Measurements from ENCODE around the gene SERPINB8.

The SERPINB8 gene

DNA sequence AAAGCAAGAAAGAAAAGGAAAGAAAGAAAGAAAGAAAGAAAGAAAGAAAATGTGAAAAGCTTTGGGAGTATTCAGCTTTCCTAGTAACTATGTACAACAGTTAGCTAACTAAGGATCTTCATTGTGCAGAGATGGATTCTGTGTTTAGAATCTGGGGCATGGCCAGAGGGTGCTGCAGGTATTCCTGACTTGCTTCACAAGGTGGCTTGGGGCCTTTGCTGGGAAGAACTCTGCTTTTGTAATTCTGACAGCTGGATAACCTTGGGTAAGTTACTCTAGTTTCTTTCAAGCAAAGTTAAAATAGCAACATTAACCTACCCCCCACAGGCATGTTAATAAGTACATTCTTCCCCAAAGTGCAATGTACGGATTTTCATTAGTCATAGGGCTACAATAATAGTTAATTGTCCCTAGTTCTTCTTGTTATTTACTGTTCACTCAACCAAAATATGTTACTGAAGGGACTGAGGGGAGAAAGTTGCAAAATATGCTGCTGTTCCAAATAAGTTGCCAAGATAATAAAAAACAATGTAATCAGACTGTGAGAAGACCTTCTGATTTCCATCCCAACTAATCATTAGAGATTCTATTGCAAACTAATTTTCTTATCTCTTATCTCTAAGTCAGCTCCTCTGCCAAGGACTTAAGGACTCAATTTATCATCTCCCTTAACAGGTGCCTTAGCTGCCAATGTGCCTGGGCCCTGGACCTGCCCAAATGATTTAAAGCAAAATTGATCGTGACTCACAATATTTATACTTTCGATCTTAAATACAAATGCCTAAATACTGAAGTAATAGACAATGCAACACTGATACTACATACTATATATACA, 50.3 kb downstream of the SERPINB8 start:
- TF ChIP-seq, protein P1, sequence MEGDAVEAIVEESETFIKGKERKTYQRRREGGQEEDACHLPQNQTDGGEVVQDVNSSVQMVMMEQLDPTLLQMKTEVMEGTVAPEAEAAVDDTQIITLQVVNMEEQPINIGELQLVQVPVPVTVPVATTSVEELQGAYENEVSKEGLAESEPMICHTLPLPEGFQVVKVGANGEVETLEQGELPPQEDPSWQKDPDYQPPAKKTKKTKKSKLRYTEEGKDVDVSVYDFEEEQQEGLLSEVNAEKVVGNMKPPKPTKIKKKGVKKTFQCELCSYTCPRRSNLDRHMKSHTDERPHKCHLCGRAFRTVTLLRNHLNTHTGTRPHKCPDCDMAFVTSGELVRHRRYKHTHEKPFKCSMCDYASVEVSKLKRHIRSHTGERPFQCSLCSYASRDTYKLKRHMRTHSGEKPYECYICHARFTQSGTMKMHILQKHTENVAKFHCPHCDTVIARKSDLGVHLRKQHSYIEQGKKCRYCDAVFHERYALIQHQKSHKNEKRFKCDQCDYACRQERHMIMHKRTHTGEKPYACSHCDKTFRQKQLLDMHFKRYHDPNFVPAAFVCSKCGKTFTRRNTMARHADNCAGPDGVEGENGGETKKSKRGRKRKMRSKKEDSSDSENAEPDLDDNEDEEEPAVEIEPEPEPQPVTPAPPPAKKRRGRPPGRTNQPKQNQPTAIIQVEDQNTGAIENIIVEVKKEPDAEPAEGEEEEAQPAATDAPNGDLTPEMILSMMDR (IDR thresholded peaks at IDR 0.05; ENCODE audit: borderline replicate concordance, control extremely low read depth, extremely low read depth, insufficient read depth, missing control alignments) = no peak
- in situ Hi-C loops (cut with MboI; ENCODE audit: low sequenced_read_pairs, unreplicated experiment) = no loop called here
- no peak for DNase-seq (ENCODE audit: low spot score)

- no peak for DNase-seq (ENCODE audit: low spot score)
- in situ Hi-C loops (cut with MboI; ENCODE audit: low sequenced_read_pairs, unreplicated experiment) = loop anchor here (25.0 kb wide), 1 partner anchor 386 kb away; no protein-coding TSS in a partner anchor
- TF ChIP-seq, protein P1 (IDR thresholded peaks at IDR 0.05; ENCODE audit: borderline replicate concordance, control extremely low read depth, extremely low read depth, insufficient read depth, missing control alignments) = no peak
These were observed 56.5 kb downstream of the SERPINB8 start for GRCh38 chr18:64026350-64026749.

DNA sequence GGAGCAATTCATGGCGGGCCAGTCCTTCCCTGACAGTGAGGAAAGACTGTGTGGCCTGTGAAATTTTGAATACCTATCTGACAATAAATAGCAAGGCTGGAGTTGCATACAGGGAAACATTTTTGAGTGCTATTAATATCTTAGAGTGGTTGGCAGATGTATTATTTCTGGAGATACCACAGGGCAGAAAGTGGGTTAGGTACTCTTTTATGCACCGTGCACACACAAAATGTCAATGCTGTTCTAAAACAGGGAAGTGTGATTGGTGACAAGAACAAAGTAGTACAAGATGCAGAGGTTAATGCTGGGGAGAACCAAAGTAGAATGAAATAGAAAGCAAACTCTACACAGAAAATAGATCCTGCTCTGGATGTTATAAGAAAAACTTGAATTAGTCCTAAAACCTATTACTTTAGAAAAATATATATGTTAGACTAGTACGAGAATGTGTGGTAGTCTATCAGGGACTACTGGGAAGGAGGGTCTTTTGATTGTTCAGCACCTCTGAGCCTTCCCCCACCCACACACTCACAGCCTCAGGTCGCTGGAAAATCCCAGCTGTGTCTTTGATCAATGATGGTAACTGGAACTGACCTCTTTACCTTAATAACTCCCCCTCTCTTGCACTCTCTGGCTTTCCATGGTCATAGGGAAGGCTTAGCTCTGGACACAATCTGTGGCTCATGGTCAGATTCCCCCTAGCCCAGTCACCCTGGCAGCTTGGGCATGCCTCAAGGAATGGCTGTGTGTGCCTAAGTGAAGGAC, 58.2 kb downstream of the SERPINB8 start:
- peak; percentile 49 for DNase-seq (ENCODE audit: low spot score)
- TF ChIP-seq, protein P1 (IDR thresholded peaks at IDR 0.05; ENCODE audit: borderline replicate concordance, control extremely low read depth, extremely low read depth, insufficient read depth, missing control alignments) = no peak
- in situ Hi-C loops (cut with MboI; ENCODE audit: low sequenced_read_pairs, unreplicated experiment) = loop anchor here (25.0 kb wide), 1 partner anchor 384 kb away; no protein-coding TSS in a partner anchor

GRCh38 chr18:64029096-64029495, 59.2 kb downstream of the SERPINB8 start:
- in situ Hi-C loops (cut with MboI; ENCODE audit: low sequenced_read_pairs, unreplicated experiment) = loop anchor here (25.0 kb wide), 1 partner anchor 383 kb away; no protein-coding TSS in a partner anchor
- TF ChIP-seq, protein P1 (IDR thresholded peaks at IDR 0.05; ENCODE audit: borderline replicate concordance, control extremely low read depth, extremely low read depth, insufficient read depth, missing control alignments) = no peak
- no peak for DNase-seq (ENCODE audit: low spot score)

DNA sequence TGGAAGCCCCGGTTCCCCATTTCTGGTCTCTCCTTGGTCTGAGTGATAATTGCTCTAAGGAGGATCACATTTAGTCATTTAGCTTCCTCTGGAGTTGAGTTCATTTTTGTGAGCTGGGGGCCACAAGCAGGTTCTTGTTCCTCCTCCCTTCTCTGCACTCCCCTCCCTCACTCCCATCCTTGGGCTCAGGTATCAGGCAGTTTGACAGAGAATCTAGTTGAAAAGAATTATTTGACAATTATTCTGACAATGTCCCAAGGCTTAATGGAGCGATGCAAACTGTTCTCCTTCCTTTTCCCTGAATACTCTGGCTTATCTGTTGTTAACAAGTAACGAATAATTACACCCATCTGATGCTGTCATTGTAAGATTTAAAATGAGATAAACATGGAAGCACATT, 61.5 kb downstream of the SERPINB8 start:
- TF ChIP-seq, protein P1 (IDR thresholded peaks at IDR 0.05; ENCODE audit: borderline replicate concordance, control extremely low read depth, extremely low read depth, insufficient read depth, missing control alignments) = no peak
- in situ Hi-C loops (cut with MboI; ENCODE audit: low sequenced_read_pairs, unreplicated experiment) = loop anchor here (25.0 kb wide), 1 partner anchor 381 kb away; no protein-coding TSS in a partner anchor
- no peak for DNase-seq (ENCODE audit: low spot score)

- in situ Hi-C loops (cut with MboI; ENCODE audit: low sequenced_read_pairs, unreplicated experiment) = loop anchor here (25.0 kb wide), 1 partner anchor 380 kb away; no protein-coding TSS in a partner anchor
- TF ChIP-seq, protein P1 (IDR thresholded peaks at IDR 0.05; ENCODE audit: borderline replicate concordance, control extremely low read depth, extremely low read depth, insufficient read depth, missing control alignments) = no peak
These were observed 62.4 kb downstream of the SERPINB8 start for GRCh38 chr18:64032312-64032711.

More at GRCh38 chr18:64032312-64032711, 62.4 kb downstream of the SERPINB8 start:
- DNase-seq (ENCODE audit: low spot score) = no peak

Measured in GM13976 (cell line).